Trophoblast cell (in vitro differentiated cells and primary cell): ENCODE measurements around the gene PDGFD.

Source experiments
- DNase-seq, 2 donors: peaks; one replicate each; pipeline ENCODE4 v3.0.0-alpha.2; 2016
- H2AFZ ChIP-seq: 2 replicates; pipeline ENCODE4 v1.6.1; 2013; ENCODE audit warnings: low read length, moderate library complexity, mild to moderate bottlenecking; ENCODE audit not compliant: insufficient read depth, poor library complexity
- H2AK5ac ChIP-seq: 2 replicates; pipeline ENCODE4 v1.6.1; 2013; ENCODE audit warnings: mild to moderate bottlenecking, low read length
- H2BK120ac ChIP-seq: 2 replicates; pipeline ENCODE4 v1.6.1; 2013; ENCODE audit warnings: low read length, mild to moderate bottlenecking, moderate library complexity; ENCODE audit not compliant: insufficient read depth, poor library complexity
- H2BK12ac ChIP-seq: 2 replicates; pipeline ENCODE4 v1.6.1; 2013; ENCODE audit warnings: mild to moderate bottlenecking, low read length, moderate library complexity
- H2BK5ac ChIP-seq: 2 replicates; pipeline ENCODE4 v1.6.1; 2013; ENCODE audit warnings: low read length, low read depth, moderate library complexity, mild to moderate bottlenecking; ENCODE audit not compliant: poor library complexity
- H3K14ac ChIP-seq: 2 replicates; pipeline ENCODE4 v1.6.1; 2013; ENCODE audit warnings: mild to moderate bottlenecking, low read length
- H3K18ac ChIP-seq: 2 replicates; pipeline ENCODE4 v1.6.1; 2013; ENCODE audit warnings: mild to moderate bottlenecking, low read length
- H3K23ac ChIP-seq: 2 replicates; pipeline ENCODE4 v1.6.1; 2013; ENCODE audit warnings: low read length
- H3K27ac ChIP-seq: 2 replicates; pipeline ENCODE4 v1.5.1; 2013; ENCODE audit warnings: low read depth, mild to moderate bottlenecking, inconsistent platforms, low read length, moderate library complexity
- H3K27me3 ChIP-seq: 2 replicates; pipeline ENCODE4 v1.6.1; 2013; ENCODE audit warnings: inconsistent platforms, mild to moderate bottlenecking, low read length, moderate library complexity; ENCODE audit not compliant: insufficient read depth
- H3K36me3 ChIP-seq, 2 experiments: 1 replicate in 1 of 2; 2 replicates in 1 of 2; pipeline ENCODE4 v1.6.1; 2013; ENCODE audit warnings: low read length in 2 of 2, mild to moderate bottlenecking in 2 of 2, moderate library complexity in 1 of 2; ENCODE audit not compliant: insufficient read depth in 2 of 2, control insufficient read depth in 1 of 2
- H3K4ac ChIP-seq: 2 replicates; pipeline ENCODE4 v1.6.1; 2013; ENCODE audit warnings: low read depth, mild to moderate bottlenecking, low read length, moderate library complexity
- H3K4me1 ChIP-seq, 2 experiments: 1 replicate in 1 of 2; 2 replicates in 1 of 2; pipeline ENCODE4 v1.6.1; 2013; ENCODE audit warnings: low read length in 2 of 2, mild to moderate bottlenecking in 2 of 2, moderate library complexity in 1 of 2; ENCODE audit not compliant: insufficient read depth in 2 of 2, control insufficient read depth in 1 of 2
- H3K4me2 ChIP-seq: 2 replicates; pipeline ENCODE4 v1.6.1; 2013; ENCODE audit warnings: inconsistent platforms, mild to moderate bottlenecking, low read length, moderate library complexity
- H3K4me3 ChIP-seq: 2 replicates; pipeline ENCODE4 v1.5.1; 2013; ENCODE audit warnings: mild to moderate bottlenecking, low read depth, low read length, inconsistent platforms
- H3K79me1 ChIP-seq: one replicate; pipeline ENCODE4 v1.6.1; 2013; ENCODE audit warnings: low read length
- H3K79me2 ChIP-seq: 2 replicates; pipeline ENCODE4 v1.6.1; 2013; ENCODE audit warnings: low read length, mild to moderate bottlenecking; ENCODE audit not compliant: control insufficient read depth, insufficient read depth, poor library complexity
- H3K9ac ChIP-seq: 2 replicates; pipeline ENCODE4 v1.6.1; 2013; ENCODE audit warnings: mild to moderate bottlenecking, low read length
- H3K9me3 ChIP-seq: 2 replicates; pipeline ENCODE4 v1.6.1; 2013; ENCODE audit warnings: low read depth, mild to moderate bottlenecking, control low read depth, inconsistent platforms, low read length; ENCODE audit not compliant: insufficient read depth
- H4K12ac ChIP-seq: 2 replicates; pipeline ENCODE4 v1.6.1; 2013; ENCODE audit warnings: low read depth, mild to moderate bottlenecking, low read length, moderate library complexity
- H4K8ac ChIP-seq: 2 replicates; pipeline ENCODE4 v1.6.1; 2013; ENCODE audit warnings: low read depth, mild to moderate bottlenecking, low read length, moderate library complexity
- H4K91ac ChIP-seq: one replicate; pipeline ENCODE4 v1.6.1; 2013; ENCODE audit warnings: low read depth, mild to moderate bottlenecking, low read length, moderate library complexity
- WGBS: extraction: QIAGEN DNeasy Blood & Tissue Kit; methylation state at CpG from one replicate; pipeline ENCODE4 v1.1.7; 2013; ENCODE audit warnings: missing lambda C conversion rate; ENCODE audit not compliant: insufficient read length, insufficient coverage; ENCODE audit errors: extremely low coverage; 5-methylcytosine and 5-hydroxymethylcytosine counted together

PDGFD gene

DNA sequence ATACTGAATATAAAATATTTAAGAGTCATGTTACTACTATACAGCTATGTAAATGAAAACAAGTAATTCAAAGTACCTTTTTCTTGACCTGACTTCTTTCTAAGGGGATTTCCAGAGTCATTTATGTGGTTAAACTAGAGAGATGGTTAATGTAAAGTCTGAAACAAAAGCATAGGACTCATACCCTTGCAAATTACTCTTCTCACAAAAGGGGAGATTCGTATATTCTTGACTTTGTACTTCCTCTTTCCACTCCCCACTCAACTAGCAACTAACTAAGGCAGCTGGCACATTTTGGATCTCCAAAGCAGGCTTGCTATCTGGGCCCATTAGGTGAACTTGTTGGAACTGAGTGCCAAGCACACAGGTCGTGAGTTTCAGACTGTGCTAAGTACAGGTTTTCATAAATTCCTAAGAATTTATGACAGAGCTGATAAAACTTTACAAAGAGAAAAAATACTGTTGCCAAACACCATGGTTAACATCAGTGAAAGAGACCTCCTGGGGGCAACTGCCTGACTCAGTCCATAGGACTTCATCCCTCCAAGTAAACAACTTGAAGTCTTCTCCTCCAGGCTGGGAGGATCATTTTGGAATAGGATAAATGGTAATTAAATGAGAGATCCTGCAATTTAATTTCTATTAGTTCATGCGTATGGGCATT lies 204.5 kb downstream of the PDGFD start:
- no peak overlapping the region for H2BK5ac ChIP-seq

DNA sequence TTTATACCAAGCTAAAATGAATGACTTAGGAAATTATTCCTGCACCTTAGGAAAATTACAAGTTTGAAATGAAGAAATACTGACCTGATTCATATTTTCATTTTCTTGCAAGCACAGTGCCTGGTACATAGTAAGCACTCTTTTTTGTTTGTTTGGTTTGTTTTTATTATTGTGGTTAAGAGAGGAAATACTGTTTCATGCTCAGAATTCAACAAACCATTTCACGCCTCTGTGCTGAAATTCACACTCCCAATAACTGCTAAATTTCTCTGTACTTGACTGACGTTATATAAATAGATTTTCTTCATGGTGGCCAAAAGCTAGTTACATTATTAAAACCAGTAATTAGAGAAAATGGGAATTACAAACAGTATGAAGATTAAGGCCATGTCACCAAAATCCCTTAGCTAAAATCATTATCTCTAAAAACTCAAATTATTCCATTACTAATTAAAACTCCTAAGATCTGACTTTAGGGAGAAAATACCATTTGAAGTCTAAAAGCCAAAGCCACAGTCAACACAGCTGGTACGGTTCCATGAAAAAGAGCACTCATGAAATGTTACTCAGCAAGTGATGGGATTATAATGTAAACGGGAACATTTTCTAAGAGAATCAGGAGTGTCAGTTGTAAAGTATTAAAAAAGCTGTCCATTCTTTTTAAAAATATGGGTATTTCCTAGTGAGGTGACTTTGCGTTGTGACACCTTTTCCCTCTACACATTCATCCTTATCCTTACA lies 205.3 kb downstream of the PDGFD start:
- no peak overlapping the region for H2BK5ac ChIP-seq
- H3K9me3 ChIP-seq, result no peaks in the 10 kb centered on the region
- H3K36me3 ChIP-seq, result no peaks in the 10 kb centered on the region
- no peak overlapping the region for H2AK5ac ChIP-seq
- no peak overlapping the region for H3K27ac ChIP-seq
- no peak overlapping the region for H4K8ac ChIP-seq
- H3K79me2 ChIP-seq, result no peaks in the 10 kb centered on the region
- no peak overlapping the region for H2BK120ac ChIP-seq
- no peak overlapping the region for H4K91ac ChIP-seq
- no peak overlapping the region for H3K4ac ChIP-seq
- H2AFZ ChIP-seq, result no peak overlapping the region
- no peaks in the 10 kb centered on the region for H3K4me1 ChIP-seq
- no CpG with 5 or more reads among the region's 5 CpGs for WGBS
- H3K27me3 ChIP-seq, result no peaks in the 10 kb centered on the region
- H3K18ac ChIP-seq, result no peak overlapping the region
- no peak overlapping the region for H3K4me3 ChIP-seq
- no peak for DNase-seq
- no peaks in the 10 kb centered on the region for H3K79me1 ChIP-seq
- H3K14ac ChIP-seq, result no peak overlapping the region
- no peak overlapping the region for H4K12ac ChIP-seq
- no peak overlapping the region for H3K4me2 ChIP-seq
- no peak overlapping the region for H3K9ac ChIP-seq
- no peak overlapping the region for H3K23ac ChIP-seq
- H2BK12ac ChIP-seq, result no peak overlapping the region

More for the DNA sequence above, 204.5 kb downstream of the PDGFD start:
- H2BK12ac ChIP-seq, result no peak overlapping the region
- H3K79me1 ChIP-seq, result no peaks in the 10 kb centered on the region
- no peak overlapping the region for H4K12ac ChIP-seq
- no peak overlapping the region for H3K18ac ChIP-seq
- no peak overlapping the region for H2AK5ac ChIP-seq
- no peaks in the 10 kb centered on the region for H3K27me3 ChIP-seq
- no peak overlapping the region for H2BK120ac ChIP-seq
- no peaks in the 10 kb centered on the region for H3K36me3 ChIP-seq
- no peak overlapping the region for H4K8ac ChIP-seq
- H2AFZ ChIP-seq, result no peak overlapping the region
- H3K9ac ChIP-seq, result no peak overlapping the region
- H3K9me3 ChIP-seq, result no peaks in the 10 kb centered on the region
- no peak overlapping the region for H3K14ac ChIP-seq
- DNase-seq, result peak in 1 of 2 donors; percentile 9
- H3K4ac ChIP-seq, result no peak overlapping the region
- no peaks in the 10 kb centered on the region for H3K79me2 ChIP-seq
- H3K4me1 ChIP-seq, result no peaks in the 10 kb centered on the region
- H3K23ac ChIP-seq, result no peak overlapping the region
- H3K4me3 ChIP-seq, result no peak overlapping the region
- H4K91ac ChIP-seq, result no peak overlapping the region
- no peak overlapping the region for H3K27ac ChIP-seq
- WGBS, result no CpG with 5 or more reads among the region's 3 CpGs
- no peak overlapping the region for H3K4me2 ChIP-seq

DNA sequence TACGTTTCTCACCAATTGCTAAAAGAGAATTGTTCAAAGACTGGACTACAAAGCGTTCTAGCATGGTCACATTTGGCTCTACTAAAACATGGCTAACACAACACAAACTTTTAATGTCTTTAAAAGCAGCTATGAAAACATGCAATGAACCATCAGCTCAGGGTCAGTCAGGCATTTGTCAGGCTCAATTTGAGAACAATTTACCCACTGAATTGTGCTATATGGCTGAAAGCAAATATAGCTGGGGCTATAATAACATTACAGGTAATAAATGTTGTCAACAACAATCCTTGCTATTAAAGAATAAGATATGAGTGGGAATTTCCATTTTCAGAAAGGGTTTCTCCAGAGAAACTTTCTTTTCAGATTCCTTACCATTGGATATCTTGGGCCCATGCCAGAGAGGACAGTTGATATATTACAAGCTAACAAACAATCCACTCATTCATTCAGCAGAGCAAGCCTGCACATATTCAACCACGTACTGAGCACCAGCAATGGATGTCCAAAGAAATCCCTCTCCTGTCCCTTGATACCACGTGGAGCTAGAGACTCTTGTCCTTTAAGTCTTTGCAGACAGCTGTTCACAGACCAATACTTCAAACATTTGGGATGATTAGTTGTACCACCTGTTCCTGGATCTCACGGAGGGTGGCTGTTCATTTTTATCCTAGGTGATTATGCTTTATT lies 210.0 kb downstream of the PDGFD start:
- Histone ChIP-seq H3K9ac (no peak overlapping the region), H2AK5ac (no peak overlapping the region), H3K14ac (no peak overlapping the region), H3K4me1 (no peaks in the 10 kb centered on the region), H3K4me2 (no peak overlapping the region), H4K8ac (no peak overlapping the region), H3K27ac (no peak overlapping the region), H4K12ac (no peak overlapping the region), H3K79me2 (no peaks in the 10 kb centered on the region), H2BK120ac (no peak overlapping the region), H2BK12ac (no peak overlapping the region), H2AFZ (no peak overlapping the region), H4K91ac (no peak overlapping the region), H3K4ac (no peak overlapping the region), H3K79me1 (no peaks in the 10 kb centered on the region), H3K4me3 (no peak overlapping the region), H2BK5ac (no peak overlapping the region), H3K36me3 (no peaks in the 10 kb centered on the region), H3K18ac (no peak overlapping the region), H3K9me3 (no peaks in the 10 kb centered on the region), H3K27me3 (no peaks in the 10 kb centered on the region), H3K23ac (no peak overlapping the region)
- no peak for DNase-seq
- WGBS, result no CpG with 5 or more reads among the region's 5 CpGs

DNA sequence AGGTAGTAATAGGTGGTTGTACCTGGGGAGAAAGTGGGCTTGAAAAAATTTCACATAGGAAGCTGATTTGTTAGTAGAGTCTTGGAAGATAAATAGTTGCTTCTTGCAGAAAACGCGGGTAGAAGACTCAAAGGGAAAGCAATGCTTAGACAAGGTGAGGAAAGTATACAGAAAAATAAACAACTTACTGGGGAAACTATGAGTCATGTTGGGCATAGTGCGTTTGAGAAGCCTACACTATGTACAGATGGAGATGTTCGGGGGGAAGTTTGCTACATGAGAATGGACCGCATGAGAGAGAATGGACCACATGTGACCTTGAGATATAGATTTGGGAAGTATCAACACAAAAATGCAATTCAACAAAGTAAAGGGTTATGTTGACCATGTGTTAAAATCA lies 214.2 kb downstream of the PDGFD start:
- no peak overlapping the region for H4K8ac ChIP-seq
- no CpG with 5 or more reads among the region's 5 CpGs for WGBS
- H2BK120ac ChIP-seq, result no peak overlapping the region
- H3K14ac ChIP-seq, result no peak overlapping the region
- H3K36me3 ChIP-seq, result no peaks in the 10 kb centered on the region
- no peak overlapping the region for H3K23ac ChIP-seq
- no peak overlapping the region for H2BK5ac ChIP-seq
- H3K27me3 ChIP-seq, result no peaks in the 10 kb centered on the region
- H4K12ac ChIP-seq, result no peak overlapping the region
- H3K79me1 ChIP-seq, result no peaks in the 10 kb centered on the region
- H3K4me1 ChIP-seq, result no peaks in the 10 kb centered on the region
- H3K4me2 ChIP-seq, result no peak overlapping the region
- H3K4me3 ChIP-seq, result no peak overlapping the region
- H3K9ac ChIP-seq, result no peak overlapping the region
- H4K91ac ChIP-seq, result no peak overlapping the region
- H3K27ac ChIP-seq, result no peak overlapping the region
- DNase-seq, result no peak
- H2AFZ ChIP-seq, result no peak overlapping the region
- no peak overlapping the region for H2AK5ac ChIP-seq
- H2BK12ac ChIP-seq, result no peak overlapping the region
- no peak overlapping the region for H3K18ac ChIP-seq
- H3K4ac ChIP-seq, result no peak overlapping the region
- no peaks in the 10 kb centered on the region for H3K9me3 ChIP-seq
- no peaks in the 10 kb centered on the region for H3K79me2 ChIP-seq
